Measurements from ENCODE around the gene PXDN.

Gene PXDN

DNA sequence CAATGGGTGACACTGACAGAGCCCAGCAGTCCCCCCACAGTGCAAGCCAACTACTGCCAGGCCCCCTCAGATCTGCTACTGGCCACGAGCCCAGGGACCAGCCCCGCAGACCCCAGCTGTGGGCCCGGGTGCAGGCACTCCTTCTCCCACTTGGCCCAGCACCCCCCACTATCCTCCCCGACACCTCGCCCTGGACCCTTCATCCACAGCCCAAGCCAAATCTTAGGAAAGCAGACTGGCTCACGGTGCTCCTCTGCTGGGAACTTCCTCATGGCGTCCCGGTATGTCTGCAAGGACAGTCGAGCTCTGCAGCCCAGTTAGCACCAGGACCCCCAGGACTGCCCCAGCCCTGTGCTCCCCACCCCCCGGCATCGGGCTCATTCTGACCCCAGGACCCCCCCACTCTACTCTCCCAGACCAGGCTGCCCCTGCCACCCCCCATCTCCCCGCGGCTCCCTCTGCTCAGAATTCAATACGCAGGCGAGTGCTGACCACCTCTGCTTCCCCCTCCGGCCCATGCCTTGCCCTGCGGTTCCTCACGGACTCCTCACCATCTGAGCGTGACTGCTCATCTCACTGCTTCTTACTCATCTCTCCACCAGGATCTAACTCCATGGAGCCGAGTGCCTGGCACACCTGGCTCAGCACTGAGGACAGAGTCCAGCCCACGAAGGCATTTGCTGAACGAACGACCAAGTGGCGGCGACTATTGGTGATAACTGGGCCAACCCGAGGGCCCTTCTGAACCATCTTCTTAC, 85.7 kb downstream of the PXDN start:
- no peak for DNase-seq

DNA sequence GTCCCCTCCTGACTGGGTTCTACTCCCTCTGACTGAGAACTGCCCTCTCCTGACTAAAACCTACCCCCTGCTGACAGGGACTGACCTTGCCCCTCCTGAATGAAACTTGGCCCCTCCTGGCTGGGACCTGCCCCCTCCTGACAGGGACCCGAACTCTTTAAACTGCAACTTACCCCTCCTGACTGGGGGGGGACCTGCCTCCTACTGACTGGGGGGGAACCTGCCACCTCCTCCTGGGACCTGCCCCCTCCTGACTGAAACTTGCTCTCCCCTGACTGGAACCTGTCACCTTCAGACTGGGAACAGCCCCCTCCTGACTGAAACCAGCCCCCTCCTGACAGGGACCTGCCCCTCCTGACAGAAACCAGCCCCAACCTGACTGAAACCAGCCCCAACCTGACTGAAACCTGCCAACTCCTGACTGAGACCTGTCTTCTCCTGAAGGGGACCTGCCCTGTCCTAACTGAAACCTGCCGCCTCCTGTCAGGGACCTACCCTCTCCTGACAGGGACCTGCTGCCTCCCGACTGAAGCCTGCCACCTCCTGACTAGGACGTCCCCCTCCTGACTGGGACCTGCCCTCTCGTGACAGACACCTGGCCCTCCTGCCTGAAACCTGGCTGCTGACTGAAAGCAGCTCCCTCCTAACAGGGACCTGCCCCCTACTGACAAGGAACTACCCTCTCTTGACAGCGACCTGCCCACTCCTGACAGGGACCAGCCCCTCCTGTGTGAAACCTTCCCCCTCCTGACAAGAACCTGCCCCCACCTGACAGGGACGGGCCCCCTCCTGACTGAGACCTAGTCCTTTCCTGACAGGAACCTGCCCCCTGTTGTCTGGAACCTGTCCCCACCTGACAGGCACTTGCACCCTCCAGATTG, 87.1 kb downstream of the PXDN start:
- DNase-seq: no peak

DNA sequence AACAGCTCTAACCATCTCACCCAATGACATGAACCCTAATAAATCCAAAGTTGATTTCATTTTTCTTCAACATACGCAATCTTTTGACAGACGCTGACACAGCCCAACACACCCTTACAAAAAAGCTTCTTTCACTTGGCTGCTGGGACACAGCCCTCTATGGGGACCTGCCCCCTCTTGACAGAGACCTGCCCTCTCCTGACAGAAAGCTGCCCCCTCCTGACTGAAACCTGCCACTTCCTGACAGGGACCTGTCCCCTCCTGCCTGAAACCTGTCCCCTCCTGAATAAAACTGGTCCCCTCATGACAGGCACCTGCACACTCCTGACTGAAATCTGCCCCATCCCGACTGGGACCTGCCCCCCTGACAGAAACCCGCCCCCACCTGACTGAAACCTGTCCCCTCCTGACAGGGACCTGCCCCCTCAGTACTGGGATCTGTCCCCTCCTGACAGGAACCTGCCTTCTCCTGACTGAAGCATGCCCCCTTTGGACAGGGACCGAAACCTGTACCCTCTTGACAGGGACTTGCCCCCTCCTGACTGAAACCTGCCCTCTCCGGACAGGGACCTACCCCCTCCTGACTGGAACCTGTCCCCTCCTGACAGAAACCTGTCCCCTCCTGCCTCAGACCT, 87.9 kb downstream of the PXDN start:
- DNase-seq: no peak

DNA sequence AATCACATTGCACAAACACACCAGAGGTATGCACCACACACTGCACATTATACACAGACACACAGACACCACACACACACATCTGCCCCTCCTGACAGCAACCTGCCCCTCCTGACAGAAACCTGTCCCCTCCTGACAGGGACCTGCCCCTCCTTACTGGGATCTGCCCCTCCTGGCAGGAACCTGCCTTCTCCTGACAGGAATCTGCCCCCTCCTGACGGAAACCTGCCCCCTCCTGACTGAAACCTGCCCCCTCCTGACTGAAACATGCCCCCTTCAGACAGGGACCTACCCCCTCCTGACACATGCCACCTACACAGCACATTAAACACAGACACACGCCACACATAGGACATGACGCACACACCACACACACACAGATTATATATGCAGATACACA, 88.9 kb downstream of the PXDN start:
- DNase-seq: no peak

- DNase-seq: no peak
Observed at GRCh38 chr2:1654696-1655374, 89.5 kb downstream of the PXDN start.

DNA sequence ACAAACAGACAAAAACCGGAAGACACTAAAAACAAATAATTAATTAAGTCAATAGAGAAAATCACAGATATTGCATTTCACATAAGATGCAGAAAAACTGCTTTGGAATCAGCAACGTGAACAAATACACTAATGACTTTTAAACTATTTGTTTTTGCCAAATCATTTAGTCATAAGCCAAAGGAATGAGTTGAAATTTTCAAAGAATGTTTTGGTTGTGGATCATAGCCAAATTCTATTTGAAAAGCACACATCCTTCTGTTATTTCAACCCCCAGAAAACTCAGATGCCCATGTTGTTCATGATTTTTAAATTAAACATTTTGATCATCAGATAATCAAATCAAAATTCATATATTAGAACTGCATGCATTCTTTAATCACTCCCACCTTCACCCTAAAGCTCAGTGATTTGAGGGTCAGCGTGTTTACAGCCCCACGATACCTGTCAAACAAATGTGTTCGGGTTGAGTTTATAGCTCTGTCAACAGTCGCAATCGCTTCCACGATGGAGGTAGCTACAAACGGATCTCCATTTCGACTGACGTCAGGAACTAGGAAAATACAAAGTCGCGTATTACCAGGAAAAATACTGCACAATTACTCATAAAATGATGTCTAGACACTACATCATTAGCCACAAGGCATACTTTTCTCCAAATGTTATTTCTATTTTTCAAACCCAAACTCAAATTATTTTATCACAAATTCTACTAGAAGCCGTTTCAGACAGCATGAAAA, 90.2 kb downstream of the PXDN start:
- no peak for DNase-seq

GRCh38 chr2:1652034-1652790, 92.1 kb downstream of the PXDN start:
- no peak for DNase-seq

DNA sequence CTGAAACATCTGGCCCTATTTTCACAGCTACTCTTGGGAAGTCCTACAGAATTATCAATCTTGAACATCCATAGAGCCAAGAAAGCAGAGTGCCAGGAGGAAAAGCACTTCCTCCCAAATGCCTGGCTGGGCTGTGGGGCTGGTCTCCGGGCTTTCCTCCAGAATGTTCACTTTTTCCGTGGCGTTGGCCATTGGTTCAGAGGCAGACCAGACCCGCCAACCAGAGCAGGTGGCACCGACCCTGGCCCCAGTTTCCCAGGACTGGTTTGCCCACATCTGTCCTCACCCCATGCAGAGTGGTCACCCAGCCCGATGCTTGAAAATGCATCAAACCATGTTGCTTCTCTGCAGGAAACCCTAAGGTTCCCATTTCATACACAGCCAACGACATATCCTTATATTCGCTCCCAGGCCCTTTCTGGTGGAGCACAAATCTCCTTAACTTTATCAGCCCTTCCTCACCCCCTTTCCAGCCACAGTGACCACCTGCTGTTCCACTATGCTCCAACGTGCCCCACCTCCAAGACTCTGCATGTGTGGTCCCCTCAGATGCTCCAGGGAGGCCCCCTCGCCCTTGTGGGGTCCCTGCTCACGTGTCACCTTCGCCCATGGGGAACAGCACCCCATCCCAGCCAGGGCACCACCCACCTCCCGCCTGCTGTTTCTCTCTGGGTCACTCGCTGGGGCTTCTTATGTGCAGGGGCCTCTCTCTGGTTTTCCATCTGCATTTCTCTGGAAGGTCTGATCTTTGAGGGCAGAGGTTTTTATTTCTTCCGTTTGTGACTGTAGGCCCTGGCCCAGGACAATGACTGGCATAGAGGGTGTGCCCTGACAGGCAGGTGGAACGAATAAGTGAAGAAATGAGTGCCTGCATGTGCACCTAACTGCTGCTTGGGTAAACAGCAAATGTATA, 92.9 kb downstream of the PXDN start:
- no peak for DNase-seq

DNA sequence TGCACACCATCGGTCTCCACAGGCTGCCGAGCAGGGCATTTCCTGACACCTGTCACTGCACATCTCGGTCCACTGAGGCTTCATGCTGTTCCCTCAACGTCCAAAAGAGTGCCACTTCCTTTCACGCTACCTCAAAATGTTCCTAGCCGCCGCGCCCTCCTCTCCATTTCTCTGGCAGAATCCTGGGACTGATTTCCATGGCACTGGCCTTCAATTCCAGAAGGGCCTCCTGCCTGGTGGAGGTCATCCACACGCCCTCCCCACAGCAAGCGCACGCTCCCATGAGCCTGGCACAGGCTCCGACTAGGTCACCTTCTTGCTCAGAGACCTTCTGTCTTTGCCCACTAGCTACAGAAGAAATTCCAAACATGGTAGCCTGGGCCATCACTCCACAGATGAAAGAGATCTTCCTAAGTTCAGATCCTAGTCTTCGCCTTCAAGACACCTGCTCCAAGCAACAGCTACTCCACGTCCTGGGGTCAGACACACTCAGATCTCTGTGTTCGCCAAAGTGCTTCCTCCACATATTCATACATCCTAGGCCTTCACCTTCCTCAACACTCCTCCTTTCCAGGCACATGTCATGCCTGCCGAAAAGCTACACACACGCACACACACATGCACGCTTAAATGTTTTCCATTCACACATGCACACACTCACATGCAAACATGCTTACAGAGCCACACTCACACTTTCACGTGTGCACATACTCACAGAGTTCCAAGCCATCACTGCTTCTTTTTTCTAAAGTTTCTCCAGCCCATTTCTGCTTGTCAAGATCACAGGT, 94.0 kb downstream of the PXDN start:
- no peak for DNase-seq

- no peak for DNase-seq
Observed at GRCh38 chr2:1649103-1650084, 94.9 kb downstream of the PXDN start.

- DNase-seq: no peak
Observed at GRCh38 chr2:1648241-1649102, 95.8 kb downstream of the PXDN start.

DNA sequence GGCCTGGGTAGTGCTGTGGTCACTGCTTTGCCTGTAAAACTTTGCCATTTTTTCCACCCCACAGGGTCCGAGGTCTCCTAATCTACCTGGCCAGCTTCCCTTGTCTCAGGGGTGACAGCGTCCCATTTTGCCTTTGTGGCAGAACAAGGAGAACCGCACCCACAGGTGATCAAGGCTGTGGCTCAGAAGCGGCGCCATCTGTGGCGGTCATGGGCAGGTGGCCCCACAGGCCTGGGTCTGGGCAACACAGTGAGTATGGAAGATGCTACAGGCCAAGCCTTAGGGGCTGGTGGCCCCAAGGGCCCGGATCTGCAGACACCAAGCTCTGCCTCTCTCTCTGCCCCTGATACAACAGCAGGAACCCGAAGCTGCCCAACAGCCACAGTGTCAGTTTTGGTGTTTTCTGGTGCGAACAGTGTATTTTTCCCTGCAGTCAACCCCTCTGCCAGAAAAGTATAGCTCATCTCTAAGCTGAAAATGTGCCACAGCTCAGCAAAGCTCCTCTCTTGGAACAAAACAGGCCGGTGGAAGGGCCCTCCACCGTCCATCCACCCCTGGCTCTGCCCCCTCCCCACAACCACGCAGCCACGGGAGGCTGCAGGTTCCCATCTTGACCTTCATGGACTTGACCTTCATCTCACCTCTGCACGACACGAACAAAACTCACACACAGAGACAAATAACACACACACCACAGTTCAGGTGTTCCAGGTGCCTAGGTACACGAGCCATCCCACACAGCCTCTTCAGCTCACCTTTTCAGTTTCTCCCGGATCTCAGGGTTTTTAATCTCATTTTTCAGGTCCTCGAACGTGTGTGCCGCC, 96.7 kb downstream of the PXDN start:
- DNase-seq: no peak

DNA sequence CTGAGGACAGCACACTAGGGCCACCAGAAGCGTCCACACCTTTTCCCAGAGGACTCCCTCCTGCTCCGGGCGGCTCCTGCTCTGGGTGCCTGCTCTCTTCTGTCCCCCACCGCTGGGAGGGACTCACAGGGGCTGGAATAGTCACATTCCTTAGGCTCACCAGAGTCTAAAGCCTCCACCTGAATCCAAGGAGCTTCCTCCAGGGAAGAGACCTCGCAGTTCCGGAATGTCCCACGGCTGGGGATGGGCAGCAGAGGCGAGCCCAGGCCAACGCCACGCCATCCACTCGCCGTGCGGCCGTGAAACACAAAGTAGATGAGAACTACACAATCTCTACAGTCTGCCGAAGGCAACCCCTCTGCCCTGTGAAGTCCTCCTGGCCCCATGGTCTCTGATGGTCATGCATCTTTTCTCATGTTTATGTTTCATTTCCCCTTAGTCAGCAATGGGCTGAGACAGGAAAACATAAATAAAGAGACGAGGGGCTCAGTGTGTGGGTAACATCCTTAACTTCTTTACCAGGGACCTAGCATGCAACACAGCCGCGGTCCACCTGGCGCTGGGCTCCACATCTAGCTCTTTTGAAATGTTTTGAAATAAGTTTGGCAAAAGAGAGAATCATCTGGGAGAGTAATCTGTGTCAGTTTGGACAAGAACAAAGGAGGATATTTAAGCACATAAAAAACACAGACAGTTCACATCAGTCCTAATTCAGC, 98.4 kb downstream of the PXDN start:
- DNase-seq: no peak

DNA sequence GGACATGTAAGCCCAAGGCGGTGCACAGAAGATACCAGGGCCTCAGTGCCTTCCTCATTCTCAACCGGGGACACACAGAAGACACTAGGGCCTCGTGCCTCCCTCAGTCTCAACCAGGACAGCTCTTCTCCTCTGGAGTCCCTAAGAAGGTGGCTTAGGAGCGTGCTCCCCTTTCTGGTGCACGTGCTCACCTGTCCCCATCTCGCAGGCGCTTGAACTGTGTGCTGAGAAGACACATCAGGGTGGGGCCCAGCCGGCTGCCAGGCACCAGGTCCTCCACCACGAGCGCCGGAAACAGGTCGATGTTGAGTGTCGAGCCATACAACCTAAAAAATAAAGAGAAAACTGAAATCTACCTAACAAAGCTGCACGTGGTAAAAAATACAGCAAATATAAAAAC, 99.9 kb downstream of the PXDN start:
- DNase-seq: no peak

DNA sequence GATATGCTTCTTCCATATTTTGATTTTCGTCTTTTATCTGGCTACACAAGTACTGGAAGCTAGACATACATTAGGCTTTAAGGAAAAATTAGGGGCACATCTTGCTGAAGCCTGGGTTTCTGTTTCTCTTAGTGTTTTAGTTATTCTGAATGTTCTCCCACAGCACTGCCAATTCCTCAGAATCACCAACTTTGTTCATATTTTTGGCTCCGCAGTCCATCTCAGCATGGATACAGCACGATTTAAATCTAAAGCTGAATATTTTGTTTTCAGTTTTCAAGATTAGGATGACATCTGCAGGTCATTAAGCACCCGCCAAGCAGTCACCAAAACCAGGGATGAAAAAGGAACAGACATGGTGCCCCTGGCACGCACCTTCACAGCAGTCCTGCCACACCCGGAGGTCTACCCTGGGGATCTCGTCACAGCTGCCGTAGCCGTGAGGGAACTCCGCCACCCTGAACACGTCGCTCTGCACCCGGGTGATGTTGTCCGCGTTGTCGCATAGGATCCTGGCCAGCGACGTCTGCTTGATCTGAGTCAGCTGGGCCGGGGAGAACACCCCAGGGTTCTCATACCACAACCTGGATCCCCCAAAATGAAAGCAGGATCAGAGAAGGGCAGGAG, 101.2 kb downstream of the PXDN start:
- DNase-seq: no peak
